Stromal cell of bone marrow (primary cell): ENCODE measurements around the gene OR5B12.
"Not testable (repeated sequence)": the region's sequence is repeated elsewhere in the genome, so short reads cannot be mapped to it uniquely, and the experiment has no call there.

Experiments used
- DNase-seq: peaks from one replicate; pipeline ENCODE4 v3.0.0-alpha.2; 2012; ENCODE audit warnings: low read depth

OR5B12 gene

GRCh38 chr11:58442136-58442535 lies at the start of gene OR5B12:
Gene OR5B12, minus strand, starts transcription at chr11:58442236. Its CDS starts 2,085 bp downstream, at chr11:58440151.
- DNase-seq, result no peak

GRCh38 chr11:58490827-58491226 lies 48.8 kb upstream of the OR5B12 start:
- no peak for DNase-seq

GRCh38 chr11:58487170-58487569 lies 45.1 kb upstream of the OR5B12 start:
- DNase-seq, result no peak

GRCh38 chr11:58485961-58486360 lies 43.9 kb upstream of the OR5B12 start:
- no peak for DNase-seq

- no peak for DNase-seq
These were observed 29.9 kb upstream of the OR5B12 start for GRCh38 chr11:58471892-58472291.

GRCh38 chr11:58466293-58466692 lies 24.3 kb upstream of the OR5B12 start:
- DNase-seq, result no peak

GRCh38 chr11:58465690-58466089 lies 23.7 kb upstream of the OR5B12 start:
- no peak for DNase-seq

GRCh38 chr11:58451585-58451984 lies 9.5 kb upstream of the OR5B12 start:
- DNase-seq, result no peak

- DNase-seq, result no peak
These were observed 4.3 kb upstream of the OR5B12 start for GRCh38 chr11:58446294-58446693.

- no peak for DNase-seq
These were observed 2.3 kb upstream of the OR5B12 start for GRCh38 chr11:58444300-58444699.

- no peak for DNase-seq
These were observed 3.5 kb downstream of the OR5B12 start for GRCh38 chr11:58438486-58438885.

GRCh38 chr11:58434217-58434616 lies 7.8 kb downstream of the OR5B12 start:
- DNase-seq, result no peak

GRCh38 chr11:58433638-58434203 lies 8.3 kb downstream of the OR5B12 start:
- DNase-seq, result no peak

- no peak for DNase-seq
These were observed 12.8 kb downstream of the OR5B12 start for GRCh38 chr11:58429273-58429672.

- DNase-seq, result no peak
These were observed 14.0 kb downstream of the OR5B12 start, which contains the start of gene OR5B2 for GRCh38 chr11:58428021-58428420. Gene OR5B2, minus strand, starts transcription at chr11:58428121. Its CDS starts 4,860 bp downstream, at chr11:58423261.

GRCh38 chr11:58406774-58407173 lies 35.3 kb downstream of the OR5B12 start, which contains the start of gene OR5B3:
Gene OR5B3, minus strand, starts transcription at chr11:58406874. Its CDS starts 3,465 bp downstream, at chr11:58403409.
- no peak for DNase-seq

- not testable (repeated sequence) for DNase-seq
These were observed 42.4 kb downstream of the OR5B12 start for GRCh38 chr11:58399622-58400021.

GRCh38 chr11:58395581-58395980 lies 46.5 kb downstream of the OR5B12 start:
- no peak for DNase-seq

GRCh38 chr11:58394195-58394594 lies 47.8 kb downstream of the OR5B12 start:
- peak; percentile 33 for DNase-seq

- DNase-seq, result no peak
These were observed 49.3 kb downstream of the OR5B12 start for GRCh38 chr11:58392746-58393145.

GRCh38 chr11:58391879-58392278 lies 50.2 kb downstream of the OR5B12 start:
- DNase-seq, result no peak

- DNase-seq, result no peak
These were observed 51.4 kb downstream of the OR5B12 start for GRCh38 chr11:58390551-58391063.
